HUES48 (cell line): ENCODE results near the gene KRTAP2-1.
"Not testable (repeated sequence)": the region's sequence is repeated elsewhere in the genome, so short reads cannot be mapped to it uniquely, and the experiment has no call there.

Source experiments
- H3K27ac ChIP-seq: one replicate; pipeline ENCODE4 v1.7.0; 2013; ENCODE audit warnings: low read depth, low read length, inconsistent platforms
- H3K27me3 ChIP-seq: 2 replicates; pipeline ENCODE4 v1.6.1; 2013; ENCODE audit warnings: mild to moderate bottlenecking, low read length; ENCODE audit not compliant: control insufficient read depth, insufficient read depth
- H3K36me3 ChIP-seq: 2 replicates; pipeline ENCODE4 v1.6.1; 2013; ENCODE audit warnings: low read length; ENCODE audit not compliant: control insufficient read depth, insufficient read depth
- H3K4me1 ChIP-seq: 2 replicates; pipeline ENCODE4 v1.6.1; 2013; ENCODE audit warnings: mild to moderate bottlenecking, low read length; ENCODE audit not compliant: control insufficient read depth, insufficient read depth
- H3K4me3 ChIP-seq: 2 replicates; pipeline ENCODE4 v1.5.1; 2013; ENCODE audit warnings: mild to moderate bottlenecking, low read depth, low read length
- H3K9ac ChIP-seq: 2 replicates; pipeline ENCODE4 v1.6.1; 2013; ENCODE audit warnings: mild to moderate bottlenecking, low read depth, low read length, moderate library complexity
- H3K9me3 ChIP-seq: 2 replicates; pipeline ENCODE4 v1.6.1; 2013; ENCODE audit warnings: low read length; ENCODE audit not compliant: control insufficient read depth, insufficient read depth

Gene KRTAP2-1

DNA sequence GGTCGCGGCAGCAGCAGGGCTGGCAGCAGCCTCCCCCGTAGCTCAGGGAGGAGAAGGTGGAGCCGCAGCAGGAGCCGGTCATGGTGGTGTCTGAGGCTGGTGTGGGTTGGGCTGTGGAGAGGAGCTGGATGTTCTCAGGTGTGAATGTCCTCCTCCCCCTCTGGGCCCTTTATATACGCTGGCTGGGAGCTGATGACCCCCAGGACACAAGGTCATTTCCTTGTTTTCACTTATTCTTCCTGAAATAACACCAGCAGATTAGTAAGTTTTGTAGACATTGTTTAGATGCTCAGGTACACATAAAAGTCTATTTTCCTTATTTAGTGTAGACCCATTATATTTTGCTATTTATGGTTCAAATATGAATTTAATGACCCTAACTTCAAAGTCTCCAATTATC, 8.0 kb upstream of the KRTAP2-1 start, which contains the start of gene KRTAP2-2:
Gene KRTAP2-2 (minus strand): TSS at position 101 of the 400 bp plus-strand sequence. CDS start 19 bp downstream, at position 82.
- not testable (repeated sequence) for H3K27me3 ChIP-seq, H3K9me3 ChIP-seq, H3K4me3 ChIP-seq, H3K27ac ChIP-seq, H3K36me3 ChIP-seq, H3K9ac ChIP-seq, H3K4me1 ChIP-seq

DNA sequence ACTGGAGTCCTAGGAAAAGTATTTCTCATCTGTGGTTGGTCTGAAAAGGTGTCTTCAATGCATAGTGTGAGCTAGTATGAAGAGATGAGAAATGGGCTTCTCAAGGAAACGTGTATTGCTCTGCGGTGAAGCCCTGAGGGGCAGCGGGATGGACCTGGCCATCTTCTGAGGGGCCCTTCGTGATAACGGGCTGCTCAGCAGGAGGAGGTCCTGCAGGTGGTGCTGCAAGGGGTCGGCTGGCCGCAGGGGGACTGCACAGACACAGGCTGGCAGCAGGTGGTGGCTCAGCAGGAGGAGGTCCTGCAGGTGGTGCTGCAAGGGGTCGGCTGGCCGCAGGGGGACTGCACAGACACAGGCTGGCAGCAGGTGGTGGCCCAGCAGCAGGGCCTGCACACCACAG, 7.4 kb upstream of the KRTAP2-1 start:
- H3K9ac ChIP-seq, H3K27me3 ChIP-seq, H3K4me1 ChIP-seq, H3K27ac ChIP-seq, H3K9me3 ChIP-seq, H3K36me3 ChIP-seq, H3K4me3 ChIP-seq: not testable (repeated sequence)

DNA sequence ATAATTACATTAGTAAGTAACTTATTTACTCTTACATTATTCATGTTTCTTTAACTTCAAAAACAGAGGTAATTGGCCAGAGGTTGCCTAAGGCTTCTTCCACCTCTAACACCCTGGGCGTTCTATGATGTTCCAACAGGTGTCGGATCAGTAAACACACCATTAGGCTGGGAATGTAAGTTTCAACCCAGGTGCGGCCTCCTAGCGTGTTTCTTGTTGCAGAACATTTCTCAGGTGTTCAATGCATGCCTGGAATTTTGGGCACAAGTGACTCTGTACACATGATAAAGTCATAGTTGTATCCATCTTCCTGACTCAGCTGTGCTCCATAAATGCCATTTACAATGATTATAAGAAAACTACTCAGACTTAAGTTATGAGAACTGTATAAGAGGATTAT, 6.9 kb upstream of the KRTAP2-1 start:
- no peaks in the 10 kb centered on the region for H3K27me3 ChIP-seq

DNA sequence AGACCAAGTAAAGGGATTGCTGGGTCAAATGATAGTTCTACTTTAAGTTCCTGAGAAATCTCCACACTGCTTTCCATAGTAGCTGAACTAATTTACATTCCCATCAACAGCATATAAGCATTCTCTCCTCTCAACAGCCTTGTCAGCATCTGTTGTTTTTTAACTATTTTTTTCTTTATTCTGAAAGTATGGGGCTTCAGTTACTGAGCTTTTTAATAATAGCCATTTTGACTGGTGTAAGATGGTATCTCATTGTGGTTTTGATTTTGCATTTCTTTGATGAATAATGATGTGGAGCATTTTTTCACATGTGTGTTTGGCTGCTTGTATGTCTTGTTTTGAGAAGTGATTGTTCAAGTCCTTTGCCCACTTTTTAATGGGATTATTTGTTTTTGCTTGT, 5.5 kb upstream of the KRTAP2-1 start:
- no peak overlapping the region for H3K27ac ChIP-seq
- H3K36me3 ChIP-seq: no peaks in the 10 kb centered on the region

More for the DNA sequence above, 6.9 kb upstream of the KRTAP2-1 start:
- no peak overlapping the region for H3K4me3 ChIP-seq
- no peaks in the 10 kb centered on the region for H3K4me1 ChIP-seq
- no peak overlapping the region for H3K27ac ChIP-seq
- no peak overlapping the region for H3K9ac ChIP-seq
- H3K9me3 ChIP-seq: no peaks in the 10 kb centered on the region
- no peaks in the 10 kb centered on the region for H3K36me3 ChIP-seq

DNA sequence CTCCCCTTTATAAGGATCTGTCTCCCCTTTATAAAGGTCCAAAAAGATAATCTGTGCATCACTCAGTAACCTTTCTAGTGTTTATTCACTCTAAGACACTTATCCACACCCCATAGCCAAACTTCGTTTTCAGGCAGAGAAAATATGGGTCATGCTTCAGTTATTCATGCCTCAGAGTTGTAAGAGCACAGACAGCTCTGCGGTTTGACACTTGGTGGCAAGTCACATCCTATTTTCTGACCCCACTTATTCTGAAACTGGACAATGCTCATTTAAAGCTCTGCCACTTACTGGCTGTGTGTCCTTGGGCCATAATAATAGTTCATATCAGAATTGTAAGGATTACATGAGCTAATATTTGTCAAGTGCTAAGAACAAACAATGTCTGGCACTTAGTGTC, 2.0 kb upstream of the KRTAP2-1 start:
- no peaks in the 10 kb centered on the region for H3K27me3 ChIP-seq
- H3K9me3 ChIP-seq: no peaks in the 10 kb centered on the region
- H3K36me3 ChIP-seq: no peaks in the 10 kb centered on the region
- no peak overlapping the region for H3K27ac ChIP-seq
- H3K9ac ChIP-seq: no peak overlapping the region
- no peak overlapping the region for H3K4me3 ChIP-seq
- H3K4me1 ChIP-seq: 0 out of 2 replicates have a peak, but pooled peaks cover 5% of the 10 kb centered on the region

More for the DNA sequence above, 5.5 kb upstream of the KRTAP2-1 start:
- H3K27me3 ChIP-seq: no peaks in the 10 kb centered on the region
- H3K9me3 ChIP-seq: no peaks in the 10 kb centered on the region
- no peak overlapping the region for H3K9ac ChIP-seq
- H3K4me1 ChIP-seq: 0 out of 2 replicates have a peak, but pooled peaks cover 5% of the 10 kb centered on the region
- no peak overlapping the region for H3K4me3 ChIP-seq

DNA sequence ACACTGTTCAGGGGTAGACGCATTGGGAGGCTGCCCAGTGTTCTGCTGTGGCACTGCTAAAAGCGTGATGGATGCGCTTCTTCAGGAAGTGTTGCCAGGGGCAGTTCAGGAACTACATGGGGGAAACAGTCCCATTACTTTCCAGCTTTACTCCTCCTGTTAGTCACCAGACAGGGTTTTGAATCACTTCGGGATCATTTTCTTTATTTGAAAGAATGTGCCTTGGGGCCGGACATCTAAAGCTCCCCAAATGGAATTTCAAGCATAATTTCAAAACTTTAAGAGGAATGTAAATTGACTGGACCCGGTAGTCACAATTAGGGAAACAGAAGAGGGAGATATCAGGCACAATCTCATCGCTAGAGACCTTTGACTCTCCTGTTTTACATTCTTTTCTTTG, 1.3 kb upstream of the KRTAP2-1 start:
- no peak overlapping the region for H3K9ac ChIP-seq
- 0 out of 2 replicates have a peak, but pooled peaks cover 5% of the 10 kb centered on the region for H3K4me1 ChIP-seq
- no peak overlapping the region for H3K27ac ChIP-seq
- no peaks in the 10 kb centered on the region for H3K36me3 ChIP-seq
- H3K27me3 ChIP-seq: no peaks in the 10 kb centered on the region
- no peak overlapping the region for H3K4me3 ChIP-seq
- no peaks in the 10 kb centered on the region for H3K9me3 ChIP-seq

DNA sequence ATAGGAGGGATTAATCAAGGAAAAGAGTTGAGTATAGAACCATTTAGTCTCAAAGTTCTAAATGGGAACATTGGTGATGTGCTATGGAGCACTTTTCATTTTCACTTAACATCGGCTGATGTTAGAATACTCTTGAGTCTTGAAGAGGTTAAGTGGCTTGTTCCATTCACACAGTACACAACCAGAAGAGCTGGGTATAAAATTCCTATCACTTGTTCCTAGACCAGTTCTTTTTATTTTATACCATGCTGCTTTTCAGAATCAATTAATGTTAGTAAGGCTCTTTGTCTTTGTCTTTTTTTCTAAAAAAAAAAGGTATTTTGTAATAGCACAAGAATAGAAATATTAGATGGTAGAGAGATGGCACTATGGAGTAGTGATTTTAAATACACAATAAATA, 4.2 kb downstream of the KRTAP2-1 start:
- H3K9ac ChIP-seq: no peak overlapping the region
- peaks cover 13% of the 10 kb centered on the region for H3K4me1 ChIP-seq

DNA sequence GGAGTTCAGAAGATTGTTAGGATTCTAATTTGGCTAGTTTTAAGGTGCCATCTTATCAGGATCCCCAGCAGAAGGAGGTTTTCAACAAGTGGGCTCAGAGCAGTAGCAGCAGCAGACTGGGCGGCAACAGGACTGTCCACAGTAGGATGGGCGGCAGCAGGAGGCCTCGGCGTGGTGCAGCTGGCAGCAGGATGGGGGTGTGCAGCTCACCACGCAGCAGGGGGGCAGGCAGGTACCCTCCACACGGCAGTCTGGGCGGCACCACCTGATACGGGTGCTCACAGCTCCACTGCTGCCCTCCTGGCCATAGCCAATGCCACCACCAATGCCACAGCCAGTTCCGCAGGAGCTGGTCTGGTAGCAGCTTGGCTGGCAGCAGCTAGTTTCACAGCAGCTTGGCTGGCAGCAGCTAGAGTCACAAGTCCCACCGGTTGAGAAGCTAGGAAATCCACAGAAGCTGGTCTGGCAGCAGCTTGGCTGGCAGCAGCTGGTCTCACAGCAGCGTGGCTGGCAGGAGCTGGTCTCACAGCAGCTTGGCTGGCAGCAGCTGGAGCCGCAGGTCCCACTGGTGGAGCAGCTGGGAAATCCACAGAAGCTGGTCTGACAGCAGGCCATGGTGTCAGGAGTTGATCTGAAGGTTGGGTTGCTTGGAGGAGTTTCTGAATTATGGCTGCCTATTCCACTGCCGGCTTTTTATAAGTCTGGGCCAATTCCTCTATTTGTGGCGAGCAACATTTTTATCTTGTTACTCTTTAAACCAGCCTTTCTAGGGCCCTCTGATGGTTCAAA, 6.1 kb downstream of the KRTAP2-1 start, which contains the start of gene KRTAP1-1:
Gene KRTAP1-1 (minus strand): TSS at position 668 of the 789 bp plus-strand sequence. CDS start 53 bp downstream, at position 615.
- H3K27me3 ChIP-seq, H3K4me3 ChIP-seq, H3K27ac ChIP-seq, H3K36me3 ChIP-seq, H3K9me3 ChIP-seq, H3K9ac ChIP-seq: not testable (repeated sequence)
- H3K4me1 ChIP-seq: peaks cover 24% of the 10 kb centered on the region

More for the DNA sequence above, 4.2 kb downstream of the KRTAP2-1 start:
- Histone ChIP-seq H3K27ac (no peak overlapping the region), H3K36me3 (no peaks in the 10 kb centered on the region), H3K4me3 (no peak overlapping the region), H3K9me3 (no peaks in the 10 kb centered on the region), H3K27me3 (no peaks in the 10 kb centered on the region)

DNA sequence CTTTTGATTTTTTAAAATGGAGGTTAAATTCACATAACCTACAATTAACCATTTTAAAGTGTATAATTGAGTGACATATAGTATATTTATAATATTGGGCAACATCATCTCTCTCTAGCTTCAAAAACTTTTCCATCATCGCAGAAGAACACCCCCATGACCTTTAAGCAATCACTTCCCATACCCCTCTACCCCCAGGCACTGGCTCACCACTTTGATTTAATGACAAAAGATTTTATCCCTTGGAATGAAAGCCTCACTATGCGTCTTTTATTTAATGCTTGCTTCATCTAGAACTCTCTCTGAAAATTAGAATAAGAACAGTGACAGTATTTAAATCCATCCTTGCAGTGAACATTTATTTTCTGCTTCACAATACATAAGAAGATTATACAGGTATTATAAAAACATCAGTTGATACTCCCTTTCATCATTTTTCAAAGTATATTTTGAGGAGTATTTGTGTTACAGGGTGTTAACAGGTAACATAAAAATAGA, 9.2 kb downstream of the KRTAP2-1 start:
- Histone ChIP-seq H3K4me3 (no peak overlapping the region), H3K27ac (no peak overlapping the region), H3K9ac (no peak overlapping the region), H3K9me3 (no peaks in the 10 kb centered on the region), H3K36me3 (no peaks in the 10 kb centered on the region), H3K4me1 (peaks cover 26% of the 10 kb centered on the region), H3K27me3 (no peaks in the 10 kb centered on the region)

DNA sequence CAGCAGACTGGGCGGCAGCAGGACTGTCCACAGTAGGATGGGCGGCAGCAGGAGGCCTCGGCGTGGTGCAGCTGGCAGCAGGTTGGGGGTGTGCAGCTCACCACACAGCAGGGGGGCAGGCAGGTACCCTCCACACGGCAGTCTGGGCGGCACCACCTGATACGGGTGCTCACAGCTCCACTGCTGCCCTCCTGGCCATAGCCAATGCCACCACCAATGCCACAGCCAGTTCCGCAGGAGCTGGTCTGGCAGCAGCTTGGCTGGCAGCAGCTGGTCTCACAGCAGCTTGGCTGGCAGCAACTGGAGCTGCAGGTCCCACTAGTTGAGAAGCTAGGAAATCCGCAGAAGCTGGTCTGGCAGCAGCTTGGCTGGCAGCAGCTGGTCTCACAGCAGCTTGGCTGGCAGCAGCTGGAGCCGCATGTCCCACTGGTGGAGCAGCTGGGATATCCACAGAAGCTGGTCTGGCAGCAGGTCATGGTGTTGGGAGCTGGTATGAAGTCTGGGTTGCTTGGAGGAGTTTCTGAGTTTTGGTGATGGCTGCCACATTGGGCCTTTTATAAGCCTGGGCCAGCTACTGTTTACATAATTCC, 12.7 kb downstream of the KRTAP2-1 start, which contains the start of gene KRTAP1-3:
Gene KRTAP1-3 (minus strand): TSS at position 529 of the 590 bp plus-strand sequence. CDS start 53 bp downstream, at position 476.
- H3K4me3 ChIP-seq, H3K27ac ChIP-seq, H3K9ac ChIP-seq, H3K9me3 ChIP-seq, H3K27me3 ChIP-seq, H3K36me3 ChIP-seq: not testable (repeated sequence)
- H3K4me1 ChIP-seq: peaks cover 26% of the 10 kb centered on the region
